ENCODE measurements around the gene MATCAP1. TPM values are rescaled to one million over a fixed set of nuclear protein-coding genes. Genes with fewer than 3 reads are reported as not detected.
A peak's percentile ranks its signal among the peaks of the same experiment; 100 is the strongest.

The MATCAP1 gene
- total and polyA plus RNA-seq, 2 of the 13 experiments (the other 11 are each of a cell fraction or from before 2014, with no cell fraction given): 11.2 to 24.5 TPM

DNA sequence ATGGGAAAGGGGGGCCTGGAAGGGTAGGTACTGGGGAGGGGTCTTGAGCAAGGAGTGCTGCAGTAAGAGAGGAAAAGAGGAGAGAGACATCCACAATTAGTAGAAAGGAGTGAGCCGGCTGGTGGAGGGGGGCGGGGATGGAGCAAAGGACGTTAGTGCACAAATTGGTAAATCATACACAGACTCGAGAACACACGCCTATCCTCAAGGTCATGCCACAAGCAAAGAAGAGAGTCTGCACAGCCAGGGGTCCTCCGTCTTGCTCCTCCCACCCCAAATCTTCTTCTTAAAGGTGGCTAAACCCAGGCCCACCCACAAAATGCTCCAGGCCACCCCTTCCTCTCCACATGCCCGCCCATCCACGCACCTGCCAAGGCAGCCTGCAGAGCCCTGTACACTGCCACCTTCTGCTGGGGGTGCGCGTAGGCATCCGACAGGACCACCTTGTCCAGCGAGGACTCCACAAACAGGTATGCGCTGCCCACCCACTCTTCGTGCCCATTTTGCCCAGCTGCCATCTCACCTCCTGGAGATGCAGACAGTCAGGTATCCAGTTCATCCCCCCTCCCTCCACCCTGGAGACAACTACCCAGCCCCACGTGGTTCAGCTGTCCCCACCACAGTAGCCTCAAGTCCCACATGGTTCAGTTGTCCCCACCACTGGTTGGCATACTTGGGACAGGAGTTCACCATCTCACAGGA, 27.5 kb downstream of the MATCAP1 start (continued):
- 0 out of 2 replicates have a peak, but pooled peaks have one; percentile 1 for TF ChIP-seq ARNT2 (CRISPR knock-in tag; IDR thresholded peaks at IDR 0.05; ENCODE audit: low read depth)
- no peak for TF ChIP-seq ZNF382 (CRISPR knock-in tag; IDR thresholded peaks at IDR 0.05; ENCODE audit: borderline replicate concordance)
- TF ChIP-seq ZNF605 (CRISPR knock-in tag; IDR thresholded peaks at IDR 0.05): no peak
- peak; percentile 8; the same call in 1 of the 2 replicates for TF ChIP-seq MEIS1 (CRISPR knock-in tag; IDR thresholded peaks at IDR 0.05; ENCODE audit: borderline replicate concordance)
- TF ChIP-seq MAZ (IDR thresholded peaks at IDR 0.05; ENCODE audit: borderline replicate concordance, low read depth, low read length): no peak
- no peak for TF ChIP-seq MAZ (CRISPR knock-in tag; IDR thresholded peaks at IDR 0.05; ENCODE audit: low read depth)
- no peak for TF ChIP-seq ZNF451 (CRISPR knock-in tag; IDR thresholded peaks at IDR 0.05)
- TF ChIP-seq, protein P1, sequence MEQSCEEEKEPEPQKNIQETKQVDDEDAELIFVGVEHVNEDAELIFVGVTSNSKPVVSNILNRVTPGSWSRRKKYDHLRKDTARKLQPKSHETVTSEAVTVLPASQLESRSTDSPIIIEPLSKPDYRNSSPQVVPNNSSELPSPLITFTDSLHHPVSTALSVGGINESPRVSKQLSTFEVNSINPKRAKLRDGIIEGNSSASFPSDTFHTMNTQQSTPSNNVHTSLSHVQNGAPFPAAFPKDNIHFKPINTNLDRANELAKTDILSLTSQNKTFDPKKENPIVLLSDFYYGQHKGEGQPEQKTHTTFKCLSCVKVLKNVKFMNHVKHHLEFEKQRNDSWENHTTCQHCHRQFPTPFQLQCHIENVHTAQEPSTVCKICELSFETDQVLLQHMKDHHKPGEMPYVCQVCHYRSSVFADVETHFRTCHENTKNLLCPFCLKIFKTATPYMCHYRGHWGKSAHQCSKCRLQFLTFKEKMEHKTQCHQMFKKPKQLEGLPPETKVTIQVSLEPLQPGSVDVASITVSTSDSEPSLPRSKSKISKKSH (CRISPR knock-in tag; IDR thresholded peaks at IDR 0.05; ENCODE audit: borderline replicate concordance): no peak
- no peak for TF ChIP-seq HOXA7 (CRISPR knock-in tag; IDR thresholded peaks at IDR 0.05)
- TF ChIP-seq, protein P2, sequence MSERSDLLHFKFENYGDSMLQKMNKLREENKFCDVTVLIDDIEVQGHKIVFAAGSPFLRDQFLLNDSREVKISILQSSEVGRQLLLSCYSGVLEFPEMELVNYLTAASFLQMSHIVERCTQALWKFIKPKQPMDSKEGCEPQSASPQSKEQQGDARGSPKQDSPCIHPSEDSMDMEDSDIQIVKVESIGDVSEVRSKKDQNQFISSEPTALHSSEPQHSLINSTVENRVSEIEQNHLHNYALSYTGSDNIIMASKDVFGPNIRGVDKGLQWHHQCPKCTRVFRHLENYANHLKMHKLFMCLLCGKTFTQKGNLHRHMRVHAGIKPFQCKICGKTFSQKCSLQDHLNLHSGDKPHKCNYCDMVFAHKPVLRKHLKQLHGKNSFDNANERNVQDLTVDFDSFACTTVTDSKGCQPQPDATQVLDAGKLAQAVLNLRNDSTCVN (CRISPR knock-in tag; IDR thresholded peaks at IDR 0.05; ENCODE audit: borderline replicate concordance): no peak
- no peak for TF ChIP-seq HOXA5 (CRISPR knock-in tag; IDR thresholded peaks at IDR 0.05)
- no peak for TF ChIP-seq STAG1 (CRISPR knock-in tag; IDR thresholded peaks at IDR 0.05)
- TF ChIP-seq CHCHD3 (CRISPR knock-in tag; IDR thresholded peaks at IDR 0.05): 0 out of 2 replicates have a peak, but pooled peaks have one; percentile 44
- no peak for TF ChIP-seq NKX3-1 (CRISPR knock-in tag; IDR thresholded peaks at IDR 0.05)
- TF ChIP-seq ZNF556 (CRISPR knock-in tag; IDR thresholded peaks at IDR 0.05; ENCODE audit: borderline replicate concordance): no peak
- TF ChIP-seq, protein P3, sequence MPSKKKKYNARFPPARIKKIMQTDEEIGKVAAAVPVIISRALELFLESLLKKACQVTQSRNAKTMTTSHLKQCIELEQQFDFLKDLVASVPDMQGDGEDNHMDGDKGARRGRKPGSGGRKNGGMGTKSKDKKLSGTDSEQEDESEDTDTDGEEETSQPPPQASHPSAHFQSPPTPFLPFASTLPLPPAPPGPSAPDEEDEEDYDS (CRISPR knock-in tag; IDR thresholded peaks at IDR 0.05): no peak
- TF ChIP-seq HNRNPL (IDR thresholded peaks at IDR 0.05; ENCODE audit: low read depth, low read length): 0 out of 2 replicates have a peak, but pooled peaks have one; percentile 54
- peak; percentile 3; the same call in 1 of the 2 replicates for TF ChIP-seq SAP130 (CRISPR knock-in tag; IDR thresholded peaks at IDR 0.05; ENCODE audit: low read depth)
- TF ChIP-seq ZNF484 (CRISPR knock-in tag; IDR thresholded peaks at IDR 0.05; ENCODE audit: borderline replicate concordance, low read depth): no peak
- no peak for TF ChIP-seq IRF2 (CRISPR knock-in tag; IDR thresholded peaks at IDR 0.05)
- TF ChIP-seq SETDB1 (CRISPR knock-in tag; IDR thresholded peaks at IDR 0.05; ENCODE audit: borderline replicate concordance): no peak
- no peak for TF ChIP-seq KLF12 (CRISPR knock-in tag; IDR thresholded peaks at IDR 0.05; ENCODE audit: borderline replicate concordance)
- peak; percentile 74 for TF ChIP-seq ZNF331 (CRISPR knock-in tag; IDR thresholded peaks at IDR 0.05)
- no peak for TF ChIP-seq CCDC6 (CRISPR knock-in tag; IDR thresholded peaks at IDR 0.05)
- TF ChIP-seq ZNF274 (CRISPR knock-in tag; IDR thresholded peaks at IDR 0.05): no peak
- TF ChIP-seq ZBTB3 (CRISPR knock-in tag; IDR thresholded peaks at IDR 0.05; ENCODE audit: borderline replicate concordance, low read depth): no peak
- TF ChIP-seq RAD51 (IDR thresholded peaks at IDR 0.05; ENCODE audit: borderline replicate concordance): no peak

Data from HepG2 (cell line).